ENCODE measurements around the gene DCUN1D2.
"Not testable (repeated sequence)": the region's sequence is repeated elsewhere in the genome, so short reads cannot be mapped to it uniquely, and the experiment has no call there.

DCUN1D2 gene

GRCh38 chr13:113528101-113528812 lies 37.7 kb upstream of the DCUN1D2 start:
- H3K79me2 ChIP-seq (ENCODE audit: low read length) = no peaks in the 10 kb centered on the region
- no peaks in the 10 kb centered on the region for H3F3A ChIP-seq (ENCODE audit: insufficient read depth, low read length)
- no peak overlapping the region for H3K4me2 ChIP-seq (ENCODE audit: low read depth, low read length)
- no peaks in the 10 kb centered on the region for H3K4me1 ChIP-seq (ENCODE audit: low read length)
- TF ChIP-seq EZH2phosphoT487 (IDR thresholded peaks at IDR 0.05; ENCODE audit: low read length) (no peak), EZH2 (optimal IDR thresholded peaks at IDR 0.05; ENCODE audit: low read depth, low read length) (no peak), CTCF (IDR thresholded peaks at IDR 0.05; ENCODE audit: low read length) (no peak)
- H3K27ac ChIP-seq (ENCODE audit: low read length) = no peak overlapping the region
- no peaks in the 10 kb centered on the region for H3K36me3 ChIP-seq (replicated peaks; ENCODE audit: insufficient read depth, low read length)
- H3K4me3 ChIP-seq (ENCODE audit: low read length) = no peak overlapping the region
- H3K9me3 ChIP-seq (replicated peaks; ENCODE audit: insufficient read depth, low read length) = no peaks in the 10 kb centered on the region
- no peak for DNase-seq
- no peak overlapping the region for H3K9ac ChIP-seq (ENCODE audit: low read length)
- H4K20me1 ChIP-seq (ENCODE audit: insufficient read depth, low read length) = no peaks in the 10 kb centered on the region
- no peaks in the 10 kb centered on the region for H3K9me2 ChIP-seq (replicated peaks; ENCODE audit: insufficient read depth, low read length)
- no peaks in the 10 kb centered on the region for H3K27me3 ChIP-seq (replicated peaks; ENCODE audit: insufficient read depth, low read length)
- H2AFZ ChIP-seq (ENCODE audit: low read length) = no peak overlapping the region

GRCh38 chr13:113527272-113527958 lies 36.9 kb upstream of the DCUN1D2 start:
- no peaks in the 10 kb centered on the region for H3K9me3 ChIP-seq (replicated peaks; ENCODE audit: insufficient read depth, low read length)
- no peaks in the 10 kb centered on the region for H3K27me3 ChIP-seq (replicated peaks; ENCODE audit: insufficient read depth, low read length)
- H3F3A ChIP-seq (ENCODE audit: insufficient read depth, low read length) = no peaks in the 10 kb centered on the region
- TF ChIP-seq EZH2 (optimal IDR thresholded peaks at IDR 0.05; ENCODE audit: low read depth, low read length) = no peak
- no peak for TF ChIP-seq CTCF (IDR thresholded peaks at IDR 0.05; ENCODE audit: low read length)
- TF ChIP-seq EZH2phosphoT487 (IDR thresholded peaks at IDR 0.05; ENCODE audit: low read length) = no peak
- H2AFZ ChIP-seq (ENCODE audit: low read length) = no peak overlapping the region
- H3K27ac ChIP-seq (ENCODE audit: low read length) = no peak overlapping the region
- H3K4me1 ChIP-seq (ENCODE audit: low read length) = no peaks in the 10 kb centered on the region
- no peak overlapping the region for H3K9ac ChIP-seq (ENCODE audit: low read length)
- no peak for DNase-seq
- no peaks in the 10 kb centered on the region for H4K20me1 ChIP-seq (ENCODE audit: insufficient read depth, low read length)
- H3K36me3 ChIP-seq (replicated peaks; ENCODE audit: insufficient read depth, low read length) = no peaks in the 10 kb centered on the region
- H3K79me2 ChIP-seq (ENCODE audit: low read length) = no peaks in the 10 kb centered on the region
- H3K4me2 ChIP-seq (ENCODE audit: low read depth, low read length) = no peak overlapping the region
- no peak overlapping the region for H3K4me3 ChIP-seq (ENCODE audit: low read length)
- no peaks in the 10 kb centered on the region for H3K9me2 ChIP-seq (replicated peaks; ENCODE audit: insufficient read depth, low read length)

- peak; percentile 12 for DNase-seq
- no peak for TF ChIP-seq EZH2 (optimal IDR thresholded peaks at IDR 0.05; ENCODE audit: low read depth, low read length)
- no peak for TF ChIP-seq EZH2phosphoT487 (IDR thresholded peaks at IDR 0.05; ENCODE audit: low read length)
- no peak for TF ChIP-seq CTCF (IDR thresholded peaks at IDR 0.05; ENCODE audit: low read length)
- Histone ChIP-seq H3K9me2 (replicated peaks; ENCODE audit: insufficient read depth, low read length) (no peaks in the 10 kb centered on the region), H4K20me1 (ENCODE audit: insufficient read depth, low read length) (no peaks in the 10 kb centered on the region), H3K9me3 (replicated peaks; ENCODE audit: insufficient read depth, low read length) (no peaks in the 10 kb centered on the region), H3K36me3 (replicated peaks; ENCODE audit: insufficient read depth, low read length) (no peaks in the 10 kb centered on the region), H2AFZ (ENCODE audit: low read length) (no peak overlapping the region), H3K79me2 (ENCODE audit: low read length) (no peaks in the 10 kb centered on the region), H3K4me2 (ENCODE audit: low read depth, low read length) (no peak overlapping the region), H3K27ac (ENCODE audit: low read length) (no peak overlapping the region), H3K27me3 (replicated peaks; ENCODE audit: insufficient read depth, low read length) (no peaks in the 10 kb centered on the region), H3F3A (ENCODE audit: insufficient read depth, low read length) (no peaks in the 10 kb centered on the region), H3K9ac (ENCODE audit: low read length) (no peak overlapping the region), H3K4me1 (ENCODE audit: low read length) (no peaks in the 10 kb centered on the region), H3K4me3 (ENCODE audit: low read length) (no peak overlapping the region)
These were observed 36.1 kb upstream of the DCUN1D2 start for GRCh38 chr13:113526466-113527220.

- H3K4me3 ChIP-seq (ENCODE audit: low read length); H3K9me2 ChIP-seq (replicated peaks; ENCODE audit: insufficient read depth, low read length); H3K9me3 ChIP-seq (replicated peaks; ENCODE audit: insufficient read depth, low read length); H3K27me3 ChIP-seq (replicated peaks; ENCODE audit: insufficient read depth, low read length); H3F3A ChIP-seq (ENCODE audit: insufficient read depth, low read length); H3K4me1 ChIP-seq (ENCODE audit: low read length); DNase-seq; H3K9ac ChIP-seq (ENCODE audit: low read length); H3K4me2 ChIP-seq (ENCODE audit: low read depth, low read length); H3K36me3 ChIP-seq (replicated peaks; ENCODE audit: insufficient read depth, low read length); H2AFZ ChIP-seq (ENCODE audit: low read length); H4K20me1 ChIP-seq (ENCODE audit: insufficient read depth, low read length); H3K79me2 ChIP-seq (ENCODE audit: low read length); H3K27ac ChIP-seq (ENCODE audit: low read length): not testable (repeated sequence)
These were observed 31.9 kb upstream of the DCUN1D2 start for GRCh38 chr13:113522438-113522837.
